Mesendoderm (in vitro differentiated cells): ENCODE data around the gene TSHZ2.
"Not testable (repeated sequence)": the region's sequence is repeated elsewhere in the genome, so short reads cannot be mapped to it uniquely, and the experiment has no call there.

ENCODE experiments used
- DNase-seq: peaks from one replicate; pipeline ENCODE4 v3.0.0; 2013
- H2AK5ac ChIP-seq: 2 replicates; pipeline ENCODE4 v1.6.1; 2013; ENCODE audit warnings: low read length, inconsistent platforms
- H2BK120ac ChIP-seq: 2 replicates; pipeline ENCODE4 v1.6.1; 2013; ENCODE audit warnings: low read depth, mild to moderate bottlenecking, low read length, moderate library complexity, mixed read lengths
- H2BK15ac ChIP-seq: replicated peaks from 2 replicates; pipeline ENCODE4 v1.6.1; 2013; ENCODE audit warnings: low read depth, mild to moderate bottlenecking, moderate library complexity
- H2BK5ac ChIP-seq: 2 replicates; pipeline ENCODE4 v1.6.1; 2013; ENCODE audit warnings: low read length, inconsistent platforms
- H3K18ac ChIP-seq: 2 replicates; pipeline ENCODE4 v1.6.1; 2013; ENCODE audit warnings: mild to moderate bottlenecking, low read length, mixed read lengths
- H3K23ac ChIP-seq: one replicate; pipeline ENCODE4 v1.6.1; 2013; ENCODE audit warnings: low read length
- H3K27ac ChIP-seq: 2 replicates; pipeline ENCODE4 v1.5.1; 2013; ENCODE audit warnings: low read depth, mild to moderate bottlenecking, inconsistent platforms, low read length, moderate library complexity
- H3K27me3 ChIP-seq: 2 replicates; pipeline ENCODE4 v1.6.1; 2013; ENCODE audit warnings: low read length, control low read depth, mild to moderate bottlenecking, inconsistent platforms; ENCODE audit not compliant: insufficient read depth, poor library complexity
- H3K36me3 ChIP-seq: 2 replicates; pipeline ENCODE4 v1.6.1; 2013; ENCODE audit warnings: low read length, inconsistent platforms; ENCODE audit not compliant: control insufficient read depth, insufficient read depth
- H3K4ac ChIP-seq: one replicate; pipeline ENCODE4 v1.6.1; 2013; ENCODE audit warnings: low read depth, mild to moderate bottlenecking, low read length, moderate library complexity
- H3K4me1 ChIP-seq: 2 replicates; pipeline ENCODE4 v1.6.1; 2013; ENCODE audit warnings: low read depth, low read length, inconsistent platforms; ENCODE audit not compliant: control insufficient read depth
- H3K4me2 ChIP-seq: 2 replicates; pipeline ENCODE4 v1.6.1; 2013; ENCODE audit warnings: low read length
- H3K4me3 ChIP-seq: 2 replicates; pipeline ENCODE4 v1.5.1; 2013; ENCODE audit warnings: mild to moderate bottlenecking, low read length
- H3K56ac ChIP-seq: one replicate; pipeline ENCODE4 v1.6.1; 2013; ENCODE audit warnings: low read length
- H3K79me1 ChIP-seq: 2 replicates; pipeline ENCODE4 v1.6.1; 2013; ENCODE audit warnings: low read length, inconsistent platforms
- H3K79me2 ChIP-seq: 2 replicates; pipeline ENCODE4 v1.6.1; 2013; ENCODE audit warnings: mild to moderate bottlenecking, low read length; ENCODE audit not compliant: control insufficient read depth, insufficient read depth
- H3K9ac ChIP-seq: 2 replicates; pipeline ENCODE4 v1.6.1; 2013; ENCODE audit warnings: low read length, inconsistent platforms
- H4K5ac ChIP-seq: one replicate; pipeline ENCODE4 v1.6.1; 2013; ENCODE audit warnings: low read length
- H4K8ac ChIP-seq: one replicate; pipeline ENCODE4 v1.6.1; 2013; ENCODE audit warnings: low read depth, mild to moderate bottlenecking, control low read depth, low read length, moderate library complexity
- WGBS: extraction: QIAGEN DNeasy Blood & Tissue Kit; methylation state at CpG from one replicate; pipeline ENCODE4 v1.1.7; 2013; ENCODE audit warnings: low lambda C conversion rate, missing lambda C conversion rate; ENCODE audit not compliant: insufficient coverage; ENCODE audit errors: extremely low coverage; 5-methylcytosine and 5-hydroxymethylcytosine counted together

The TSHZ2 gene

GRCh38 chr20:53427951-53428350, 455.8 kb downstream of the TSHZ2 start:
- no peak for DNase-seq
- Histone ChIP-seq H3K9ac (no peak overlapping the region), H3K79me1 (no peaks in the 10 kb centered on the region), H4K5ac (no peak overlapping the region), H3K4ac (no peak overlapping the region), H3K23ac (no peak overlapping the region), H3K4me2 (no peak overlapping the region), H2BK15ac (no peak overlapping the region), H3K4me1 (no peaks in the 10 kb centered on the region), H3K4me3 (no peak overlapping the region), H3K56ac (no peak overlapping the region), H2BK5ac (no peak overlapping the region), H3K36me3 (no peaks in the 10 kb centered on the region), H2AK5ac (no peak overlapping the region), H4K8ac (no peak overlapping the region), H3K27me3 (no peaks in the 10 kb centered on the region), H2BK120ac (no peak overlapping the region), H3K27ac (no peak overlapping the region), H3K18ac (no peak overlapping the region), H3K79me2 (no peaks in the 10 kb centered on the region)
- no CpG with 5 or more reads among the region's 2 CpGs for WGBS

- Histone ChIP-seq H3K18ac (no peak overlapping the region), H3K4me1 (no peaks in the 10 kb centered on the region), H2AK5ac (no peak overlapping the region), H4K5ac (no peak overlapping the region), H4K8ac (no peak overlapping the region), H2BK15ac (no peak overlapping the region), H3K23ac (no peak overlapping the region), H3K56ac (no peak overlapping the region), H3K79me2 (no peaks in the 10 kb centered on the region), H3K4me3 (no peak overlapping the region), H3K9ac (no peak overlapping the region), H2BK120ac (no peak overlapping the region), H2BK5ac (no peak overlapping the region), H3K4ac (no peak overlapping the region), H3K27me3 (no peaks in the 10 kb centered on the region), H3K36me3 (no peaks in the 10 kb centered on the region), H3K27ac (no peak overlapping the region), H3K79me1 (no peaks in the 10 kb centered on the region), H3K4me2 (no peak overlapping the region)
- DNase-seq: no peak
- WGBS: no CpG with 5 or more reads among the region's 3 CpGs
Observed at GRCh38 chr20:53428588-53428987, 456.4 kb downstream of the TSHZ2 start.

- no CpG with 5 or more reads among the region's 3 CpGs for WGBS
- Histone ChIP-seq H2BK5ac (no peak overlapping the region), H3K79me2 (no peaks in the 10 kb centered on the region), H3K23ac (no peak overlapping the region), H4K5ac (no peak overlapping the region), H2BK15ac (no peak overlapping the region), H2BK120ac (no peak overlapping the region), H3K56ac (no peak overlapping the region), H3K4me1 (no peaks in the 10 kb centered on the region), H3K9ac (no peak overlapping the region), H3K18ac (no peak overlapping the region), H3K4ac (no peak overlapping the region), H3K4me3 (no peak overlapping the region), H3K27me3 (no peaks in the 10 kb centered on the region), H4K8ac (no peak overlapping the region), H3K36me3 (no peaks in the 10 kb centered on the region), H3K27ac (no peak overlapping the region), H3K79me1 (no peaks in the 10 kb centered on the region), H2AK5ac (no peak overlapping the region), H3K4me2 (no peak overlapping the region)
- no peak for DNase-seq
Observed at GRCh38 chr20:53428996-53429395, 456.8 kb downstream of the TSHZ2 start.

- H3K4me1 ChIP-seq: no peaks in the 10 kb centered on the region
- H3K4me2 ChIP-seq: no peak overlapping the region
- H3K56ac ChIP-seq: no peak overlapping the region
- H3K79me1 ChIP-seq: no peaks in the 10 kb centered on the region
- no peak overlapping the region for H3K4ac ChIP-seq
- no peak overlapping the region for H3K18ac ChIP-seq
- H3K36me3 ChIP-seq: no peaks in the 10 kb centered on the region
- no peak overlapping the region for H3K23ac ChIP-seq
- no peaks in the 10 kb centered on the region for H3K79me2 ChIP-seq
- no peak overlapping the region for H2AK5ac ChIP-seq
- H2BK5ac ChIP-seq: no peak overlapping the region
- no peak for DNase-seq
- no peak overlapping the region for H4K5ac ChIP-seq
- no peak overlapping the region for H2BK120ac ChIP-seq
- no peak overlapping the region for H4K8ac ChIP-seq
- H3K27me3 ChIP-seq: no peaks in the 10 kb centered on the region
- no peak overlapping the region for H3K4me3 ChIP-seq
- no peak overlapping the region for H3K27ac ChIP-seq
- H2BK15ac ChIP-seq: no peak overlapping the region
- WGBS: no CpG with 5 or more reads among the region's 10 CpGs
- no peak overlapping the region for H3K9ac ChIP-seq
Observed at GRCh38 chr20:53434662-53435061, 462.5 kb downstream of the TSHZ2 start.

- H3K79me2 ChIP-seq, H3K23ac ChIP-seq: not testable (repeated sequence)
Observed at GRCh38 chr20:53436927-53437326, 464.8 kb downstream of the TSHZ2 start.

GRCh38 chr20:53438368-53438767, 466.2 kb downstream of the TSHZ2 start:
- Histone ChIP-seq H2BK120ac (no peak overlapping the region), H4K5ac (no peak overlapping the region), H3K36me3 (no peaks in the 10 kb centered on the region), H3K79me1 (no peaks in the 10 kb centered on the region), H4K8ac (no peak overlapping the region), H3K4me1 (no peaks in the 10 kb centered on the region), H2BK5ac (no peak overlapping the region), H3K4me2 (no peak overlapping the region), H3K56ac (no peak overlapping the region), H3K18ac (no peak overlapping the region), H3K27ac (no peak overlapping the region), H3K79me2 (no peaks in the 10 kb centered on the region), H3K9ac (no peak overlapping the region), H3K27me3 (no peaks in the 10 kb centered on the region), H2AK5ac (no peak overlapping the region), H3K23ac (no peak overlapping the region), H3K4ac (no peak overlapping the region), H2BK15ac (no peak overlapping the region), H3K4me3 (no peak overlapping the region)
- WGBS: no CpG with 5 or more reads among the region's 4 CpGs
- DNase-seq: no peak

More at GRCh38 chr20:53436927-53437326, 464.8 kb downstream of the TSHZ2 start:
- H3K9ac ChIP-seq, H4K8ac ChIP-seq, H2BK5ac ChIP-seq, H3K4me3 ChIP-seq, H3K4me1 ChIP-seq, H2AK5ac ChIP-seq, H3K4me2 ChIP-seq, H3K79me1 ChIP-seq, H3K36me3 ChIP-seq, H3K56ac ChIP-seq, DNase-seq, H3K27me3 ChIP-seq, H3K4ac ChIP-seq, H2BK120ac ChIP-seq, H3K18ac ChIP-seq, H2BK15ac ChIP-seq, H3K27ac ChIP-seq, H4K5ac ChIP-seq: not testable (repeated sequence)
- no CpG with 5 or more reads among the region's 4 CpGs for WGBS
